Activated T-cell treated with anti-CD3 and anti-CD28 coated beads, Interleukin-2, amount 50 U/mL, for 1 hour (primary cell): ENCODE results near the gene KIF24.
"Not testable (repeated sequence)": the region's sequence is repeated elsewhere in the genome, so short reads cannot be mapped to it uniquely, and the experiment has no call there.

Source experiments
- DNase-seq: peaks from one replicate; pipeline ENCODE4 v3.0.0-alpha.2; 2020

KIF24 gene

DNA sequence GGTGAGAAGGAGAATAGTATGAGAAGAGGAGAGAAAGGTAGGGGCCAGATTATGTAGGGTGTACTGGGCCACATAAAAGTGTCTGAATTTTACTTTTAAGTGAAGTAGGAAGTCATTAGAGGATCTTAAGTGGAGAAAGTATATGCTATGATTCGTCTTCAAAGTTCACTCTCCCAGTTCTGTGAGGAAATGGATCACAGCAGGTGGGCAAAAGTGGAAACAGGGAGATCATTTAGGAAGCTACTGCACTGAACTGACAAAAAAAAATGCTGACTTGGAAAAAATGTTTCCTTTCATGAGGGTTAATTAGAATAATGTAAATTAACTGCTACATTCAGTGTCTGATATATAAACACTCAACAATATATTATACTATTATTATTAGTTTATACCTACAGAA, 2.4 kb downstream of the KIF24 start:
- no peak for DNase-seq

DNA sequence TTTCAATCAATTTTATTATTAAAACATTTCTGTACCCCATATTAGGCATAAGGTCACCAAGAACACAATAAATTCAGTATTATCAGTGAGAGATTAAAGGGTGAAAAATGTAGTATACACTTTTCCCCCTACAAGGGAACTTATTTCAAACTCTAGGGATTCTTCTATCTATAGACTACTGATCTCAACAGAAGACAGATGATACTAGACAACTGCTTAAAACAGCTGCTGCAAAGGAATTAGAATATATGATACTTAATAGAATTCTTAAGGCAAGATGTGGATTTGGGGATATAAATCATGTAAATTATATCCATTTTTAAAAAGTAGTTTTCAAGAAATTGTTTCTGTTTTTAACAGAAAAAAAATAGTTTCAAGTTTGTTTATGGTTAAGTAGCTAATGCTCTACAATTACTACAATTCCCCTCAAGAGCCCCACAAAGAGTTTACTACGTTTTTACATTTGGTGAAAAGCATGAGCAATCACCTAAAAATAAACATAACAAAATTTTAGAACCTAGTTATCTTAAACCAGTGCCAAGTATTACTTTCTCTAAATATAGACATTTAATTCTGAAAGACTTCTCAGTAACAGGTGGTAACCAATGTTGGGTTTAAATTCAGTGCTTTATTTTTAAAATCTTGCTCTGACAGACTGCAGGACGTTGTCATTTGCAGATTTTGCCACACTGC, 6.0 kb downstream of the KIF24 start:
- DNase-seq = no peak

DNA sequence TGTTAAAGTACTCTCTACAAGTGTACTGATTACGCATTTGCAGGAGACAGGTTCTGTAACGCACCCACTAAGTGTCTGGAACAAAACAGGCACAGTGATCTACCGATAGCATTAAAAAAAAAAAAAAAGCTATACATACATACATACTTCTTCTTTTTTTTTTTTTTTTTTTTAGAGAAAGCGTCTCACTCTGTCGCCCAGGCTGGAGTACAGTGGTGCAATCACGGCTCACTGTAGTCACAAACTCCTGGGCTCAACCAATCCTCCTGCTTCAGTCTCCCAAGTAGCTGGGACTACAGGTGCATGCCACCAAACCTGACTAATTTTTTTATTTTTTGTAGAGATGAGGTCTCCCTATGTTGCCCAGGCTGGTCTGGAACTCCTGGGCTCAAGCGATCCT, 7.6 kb downstream of the KIF24 start:
- no peak for DNase-seq

DNA sequence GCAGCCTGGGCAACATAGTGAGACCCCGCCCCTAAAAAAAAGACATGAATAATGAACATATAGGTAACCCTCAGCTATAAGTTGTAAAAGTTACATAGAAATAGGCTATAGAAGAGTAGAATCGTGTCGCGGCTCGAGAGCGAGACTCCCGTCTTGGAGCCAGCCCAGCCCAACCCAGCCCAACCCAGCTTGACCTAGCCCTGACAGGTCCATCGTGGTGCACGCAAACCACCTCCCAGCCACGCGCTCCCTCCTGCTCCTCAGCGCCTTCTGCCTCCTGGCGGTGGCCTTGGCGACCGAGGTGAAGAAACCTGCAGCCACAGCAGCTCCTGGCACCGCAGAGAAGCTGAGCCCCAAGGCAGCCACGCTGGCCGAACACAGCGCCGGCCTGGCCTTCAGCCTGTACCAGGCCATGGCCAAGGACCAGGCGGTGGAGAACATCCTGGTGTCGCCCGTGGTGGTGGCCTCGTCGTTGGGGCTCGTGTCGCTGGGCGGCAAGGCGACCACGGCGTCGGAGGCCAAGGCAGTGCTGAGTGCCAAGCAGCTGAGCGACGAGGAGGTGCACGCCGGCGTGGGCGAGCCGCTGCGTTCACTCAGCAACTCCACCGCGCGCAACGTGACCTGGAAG, 10.8 kb downstream of the KIF24 start:
- DNase-seq = no peak

DNA sequence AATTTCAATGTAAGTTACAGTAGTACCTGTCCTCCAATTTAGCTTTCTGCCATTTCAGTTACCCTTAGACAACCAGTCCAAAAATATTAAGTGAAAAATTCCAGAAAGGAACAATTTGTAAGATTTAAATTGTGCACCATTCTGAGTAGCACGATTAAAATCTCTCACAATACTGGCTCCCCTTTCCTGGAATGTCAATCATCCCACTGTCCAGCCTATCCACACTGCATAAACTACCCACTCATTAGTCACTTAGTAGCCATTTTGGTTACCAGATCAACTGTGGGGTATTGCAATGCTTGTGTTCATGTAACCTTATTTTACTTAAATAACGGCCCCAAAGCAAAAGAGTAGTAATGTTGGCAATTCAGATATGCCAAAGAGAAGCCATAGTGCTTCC, 11.6 kb downstream of the KIF24 start:
- DNase-seq = no peak

DNA sequence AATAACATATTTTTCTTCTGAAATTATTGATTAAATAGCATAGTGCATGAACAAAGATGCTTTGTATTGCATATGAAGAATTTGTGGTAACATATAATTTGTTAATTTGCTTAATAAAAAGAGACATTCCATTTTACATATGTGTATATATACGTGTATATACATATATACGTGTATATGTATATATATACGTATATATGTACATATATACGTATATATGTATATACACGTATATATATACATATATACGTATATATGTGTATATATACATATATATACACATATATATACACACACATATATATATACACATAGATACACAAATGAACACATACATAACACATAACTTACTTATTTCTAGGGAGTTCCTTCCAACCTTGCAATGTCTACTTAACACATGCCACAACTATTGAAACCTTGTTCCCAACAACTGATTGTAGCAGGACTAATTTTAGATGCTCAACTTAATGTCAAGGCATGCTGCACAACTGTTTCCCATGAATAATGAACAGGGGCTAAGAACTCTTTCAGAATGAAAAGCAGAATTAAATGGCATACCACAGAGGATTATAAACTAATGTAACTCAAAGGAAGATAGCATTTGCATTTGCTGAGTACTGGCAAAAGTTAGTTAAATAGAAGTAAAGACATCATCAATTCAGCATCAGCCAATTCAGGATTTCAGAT, 17.4 kb downstream of the KIF24 start:
- DNase-seq = no peak

DNA sequence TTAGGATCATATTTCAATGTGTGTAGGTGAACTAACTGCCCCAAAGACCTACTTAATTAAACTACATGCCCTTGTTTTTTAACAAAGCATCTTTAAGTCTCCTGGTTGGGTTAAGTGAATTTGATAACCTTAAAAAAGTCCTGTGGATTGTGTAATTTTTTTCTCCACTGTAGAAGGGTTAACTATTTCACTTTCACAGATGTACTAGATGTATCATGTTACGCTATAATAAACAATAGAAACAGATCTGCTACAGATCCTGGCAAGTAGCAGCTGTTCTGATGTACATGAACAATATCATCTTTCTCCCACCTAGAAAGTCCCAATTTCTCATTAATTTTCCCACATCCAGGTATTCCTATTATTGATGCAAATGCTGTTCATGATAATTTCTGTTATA, 18.9 kb downstream of the KIF24 start:
- DNase-seq = no peak

DNA sequence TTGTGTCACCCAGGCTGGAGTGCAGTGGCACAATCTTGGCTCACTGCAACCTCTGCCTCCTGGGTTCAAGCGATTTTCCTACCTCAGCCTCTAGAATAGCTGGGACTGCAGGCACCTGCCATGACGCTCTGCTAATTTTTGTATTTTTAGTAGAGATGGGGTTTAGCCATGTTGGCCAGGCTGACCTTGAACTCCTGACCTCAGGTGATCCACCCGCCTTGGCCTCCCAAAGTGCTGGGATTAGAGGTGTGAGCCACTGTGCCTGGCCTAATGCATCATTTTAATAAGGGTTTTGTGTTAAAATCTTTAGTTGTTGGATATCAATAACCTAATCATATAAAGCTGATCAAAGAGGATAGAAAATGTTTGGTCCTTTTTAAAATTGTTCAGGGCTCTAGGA, 20.8 kb downstream of the KIF24 start:
- DNase-seq = not testable (repeated sequence)

DNA sequence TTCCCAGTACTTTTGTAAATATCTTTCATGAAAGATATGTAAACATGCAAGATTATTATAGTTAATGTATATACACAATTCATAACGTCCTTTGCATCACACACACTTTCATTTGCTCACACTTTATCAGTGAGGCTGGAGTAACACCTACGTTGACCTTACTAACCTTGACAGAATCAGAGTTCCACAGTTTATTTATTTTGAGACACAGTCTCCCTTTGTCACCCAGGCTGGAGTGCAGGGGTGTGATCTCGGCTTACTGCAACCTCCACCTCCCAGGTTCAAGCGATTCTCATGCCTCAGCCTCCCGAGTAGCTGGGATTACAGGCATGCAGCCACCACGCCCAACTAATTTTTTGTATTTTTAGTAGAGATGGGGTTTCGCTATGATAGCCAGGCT, 28.0 kb downstream of the KIF24 start:
- not testable (repeated sequence) for DNase-seq

DNA sequence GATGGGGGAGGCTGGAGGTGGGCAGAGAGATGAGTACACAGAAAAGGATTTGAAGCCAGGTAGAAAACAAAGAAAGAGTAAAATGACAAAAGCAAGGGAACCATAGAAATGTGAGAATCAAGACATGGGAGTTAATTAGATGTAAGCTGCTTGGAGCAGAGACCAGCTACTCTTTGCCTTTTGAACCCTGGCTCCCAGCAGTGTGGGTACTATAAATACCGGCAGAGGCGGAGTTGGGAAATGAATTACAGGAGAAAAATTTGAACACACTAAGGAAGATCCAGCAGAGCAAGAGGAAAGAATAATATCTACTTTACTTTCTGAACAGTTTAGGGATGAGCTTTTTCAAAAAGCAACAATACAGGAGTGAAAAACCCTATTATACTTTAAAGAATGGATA, 36.5 kb downstream of the KIF24 start:
- no peak for DNase-seq

DNA sequence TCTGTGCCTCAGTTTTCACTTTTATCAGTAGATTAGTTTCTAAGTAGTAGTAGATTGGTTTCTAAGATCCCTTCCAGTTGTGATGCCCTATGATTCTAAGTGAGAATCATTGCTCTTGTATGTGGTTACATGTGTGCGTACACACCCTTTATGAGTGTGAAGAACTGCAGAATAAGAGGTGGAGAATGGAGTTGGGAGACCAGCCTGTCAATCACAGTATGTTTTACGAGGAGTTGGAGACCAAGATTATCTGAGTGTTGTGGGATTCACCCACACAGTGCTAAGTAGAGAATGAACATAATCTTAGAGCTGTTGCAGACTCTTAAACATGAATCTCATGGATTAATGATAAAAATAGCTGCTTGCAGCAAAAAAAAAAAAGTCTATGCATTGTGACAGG, 37.6 kb downstream of the KIF24 start:
- DNase-seq = no peak

DNA sequence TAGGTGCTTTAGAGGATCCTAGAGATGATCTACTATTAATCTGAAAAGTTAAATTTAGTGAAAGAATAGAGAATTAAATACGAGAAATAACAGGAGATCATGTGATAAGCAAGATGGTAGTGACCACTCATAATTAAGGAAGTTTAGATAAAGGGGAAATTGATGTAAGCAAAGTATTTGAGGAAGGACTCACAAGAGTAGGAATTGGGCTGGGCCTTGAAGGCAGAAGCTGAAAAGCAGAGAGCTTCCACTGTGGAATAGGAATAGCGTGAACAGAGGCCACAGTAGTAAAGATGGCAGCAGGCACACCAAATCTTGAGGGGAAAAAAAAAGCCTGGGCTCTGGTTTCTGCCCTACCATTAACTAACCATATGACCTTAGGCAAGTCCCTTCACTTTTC, 38.0 kb downstream of the KIF24 start:
- no peak for DNase-seq

DNA sequence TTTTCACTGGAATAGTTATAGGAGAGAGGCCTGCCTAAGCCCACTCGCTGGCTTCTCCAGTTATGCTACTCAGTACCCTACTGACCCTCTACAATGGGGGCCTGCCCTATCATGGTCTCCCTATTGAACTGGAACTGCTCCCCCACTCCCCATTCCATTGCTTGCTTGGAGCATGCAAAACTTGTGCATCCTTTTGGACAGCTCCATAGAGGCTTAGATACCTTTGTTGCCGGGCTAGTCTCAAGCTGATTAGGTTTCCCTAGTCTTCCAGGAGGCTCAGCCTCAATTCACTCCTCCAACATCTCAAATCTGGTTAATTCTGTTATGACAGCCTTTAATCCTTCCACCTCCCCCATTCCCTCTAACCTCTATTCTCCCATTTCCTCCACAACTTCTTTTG, 39.9 kb downstream of the KIF24 start:
- no peak for DNase-seq

DNA sequence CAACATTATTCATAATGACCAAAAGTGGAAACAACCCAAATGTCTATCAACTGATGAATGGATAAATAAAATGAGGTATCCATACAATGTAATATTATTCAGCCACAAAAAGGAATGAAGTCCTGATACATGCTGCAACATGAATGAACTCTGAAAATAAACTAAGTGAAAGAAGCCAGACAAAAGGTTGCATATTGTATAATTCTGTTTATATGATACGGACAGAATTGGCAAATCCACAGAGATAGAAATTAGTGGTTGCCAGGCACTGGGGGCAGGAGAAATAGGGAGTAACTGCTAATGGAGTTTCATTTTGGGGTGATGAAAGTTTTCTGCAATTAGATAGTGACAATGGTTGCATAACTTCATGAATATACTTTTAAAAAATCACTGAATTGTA, 47.0 kb downstream of the KIF24 start:
- no peak for DNase-seq

DNA sequence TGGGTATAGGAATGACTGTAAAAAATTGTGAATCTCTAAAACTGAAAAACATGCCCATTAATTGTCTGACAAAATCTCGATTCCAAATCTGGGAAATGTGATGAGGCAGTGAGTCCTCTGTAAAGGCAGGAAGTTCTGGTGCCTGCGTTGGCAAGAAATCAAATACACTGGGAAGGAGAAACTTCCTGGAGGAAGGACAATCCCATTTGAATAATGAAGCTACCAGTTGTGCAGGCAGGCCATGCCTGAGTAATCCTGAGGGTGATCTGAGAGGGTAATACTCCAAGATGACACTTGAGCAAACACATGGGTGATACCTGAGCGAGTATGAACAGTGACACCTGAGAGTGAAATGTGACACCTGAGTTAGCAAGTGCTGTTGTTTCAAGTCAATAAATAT, 49.7 kb downstream of the KIF24 start:
- DNase-seq = no peak
